ENCODE data around the gene BAD. TPM values are rescaled to one million over a fixed set of nuclear protein-coding genes. Genes with fewer than 3 reads are reported as not detected.
A peak's percentile ranks its signal among the peaks of the same experiment; 100 is the strongest.

BAD gene
- total and polyA plus RNA-seq, 2 of the 13 experiments (the other 11 are each of a cell fraction or from before 2014, with no cell fraction given): 17.9 to 28.5 TPM

DNA sequence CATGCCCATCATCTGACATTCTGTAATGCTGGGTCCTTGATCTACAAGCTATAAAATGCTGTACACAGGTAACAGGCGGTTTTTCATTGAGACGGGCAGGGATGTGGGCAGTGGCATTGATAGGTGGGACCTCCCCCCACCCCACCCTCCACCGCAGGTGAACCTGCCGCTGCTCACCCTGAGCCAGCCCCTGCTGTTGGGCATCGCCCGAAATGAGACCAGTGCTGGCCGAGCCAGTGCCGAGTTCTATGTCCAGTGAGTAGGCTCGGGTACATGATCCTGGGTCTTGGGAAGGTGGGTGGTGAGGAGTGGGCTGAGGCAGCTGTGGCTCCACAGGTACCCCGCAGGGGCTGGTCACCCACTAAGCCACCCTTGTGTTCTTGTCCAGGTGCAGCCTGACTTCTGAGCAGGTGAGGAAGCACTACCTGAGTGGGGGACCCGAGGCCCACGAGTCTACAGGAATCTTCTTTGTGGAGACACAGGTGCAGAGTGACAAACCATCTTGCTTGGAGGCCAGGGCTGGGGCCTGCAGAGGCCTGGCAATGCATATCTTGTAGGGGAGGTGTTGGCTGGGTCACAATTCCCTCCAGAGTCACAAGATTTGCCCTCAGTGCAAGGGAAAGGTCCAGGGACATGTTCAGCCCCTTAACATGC, 55.2 kb downstream of the BAD start (continued):
- 0 out of 2 replicates have a peak, but pooled peaks have one; percentile 21 for TF ChIP-seq ZNF10 (CRISPR knock-in tag; IDR thresholded peaks at IDR 0.05; ENCODE audit: borderline replicate concordance, low read depth)

DNA sequence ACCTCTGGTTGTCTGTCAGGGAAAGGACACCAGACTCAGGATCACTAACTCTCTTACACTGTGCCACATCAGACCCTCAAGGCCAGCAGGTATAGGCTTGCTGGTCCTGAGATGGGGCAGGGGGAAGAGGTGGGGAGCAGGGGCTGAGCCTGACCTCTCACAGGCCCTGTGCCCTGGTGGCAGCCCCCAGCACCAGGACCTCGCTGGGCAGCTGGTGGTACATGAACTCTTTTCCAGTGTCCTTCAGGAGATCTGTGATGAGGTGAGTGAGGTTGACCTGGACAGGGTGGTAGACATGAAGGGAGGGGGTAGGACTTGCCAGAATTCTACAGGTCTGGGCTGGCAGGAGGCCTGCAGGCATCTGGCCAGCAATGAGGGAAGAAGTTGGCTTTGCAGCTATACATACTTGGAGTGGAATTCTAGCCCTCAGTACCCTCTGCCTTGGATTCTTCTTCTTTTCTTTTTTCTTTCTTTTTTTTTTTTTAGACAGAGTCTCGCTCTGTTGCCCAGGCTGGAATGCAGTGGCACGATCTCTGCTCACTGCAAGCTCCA, 57.0 kb downstream of the BAD start:
- WGBS (ENCODE audit: low lambda C conversion rate): 84% methylated on average over 3 of the region's 3 CpGs

More for the DNA sequence above, 57.0 kb downstream of the BAD start:
- Histone ChIP-seq H3K27me3 (ENCODE audit: control insufficient read depth in 1 of 2, insufficient read depth in 2 of 2, low read length in 2 of 2) (no peaks in the 10 kb centered on the region), H3K4me3 (replicated peaks in 1 of 3; ENCODE audit: insufficient read depth in 1 of 3, low read depth in 2 of 3, low read length in 3 of 3) (peak overlapping the region; percentile 78 to 96 (median 82)), H3K36me3 (replicated peaks in 1 of 2; ENCODE audit: control insufficient read depth in 1 of 2, insufficient read depth in 2 of 2, low read length in 2 of 2) (peaks cover 0 to 3% of the 10 kb centered on the region in 2 experiments; a peak in 2 of 5 replicates), H3K4me1 (ENCODE audit: insufficient read depth, low read length) (peaks cover 49% of the 10 kb centered on the region), H3K79me2 (ENCODE audit: insufficient read depth, low read length) (no peaks in the 10 kb centered on the region), H4K20me1 (ENCODE audit: insufficient read depth, low read length) (no peaks in the 10 kb centered on the region), H3K4me2 (ENCODE audit: low read depth, low read length) (peak overlapping the region; percentile 96), H3K27ac (ENCODE audit: extremely low read length, insufficient read depth, low read length) (no peak overlapping the region), H2AFZ (ENCODE audit: low read length) (no peak overlapping the region), H3K9me3 (ENCODE audit: low read length) (no peaks in the 10 kb centered on the region), H3K9ac (ENCODE audit: insufficient read depth, low read depth, low read length) (peak overlapping the region; percentile 77)
- ChIA-PET POLR2A (interaction anchor here (0.8 to 3.3 kb wide), 7 partner anchors 10 to 78 kb away, joined by 3 to 27 read pairs (median 18); partner anchors contain the start of genes ESRRA, PPP1R14B and STIP1), CTCF (ENCODE audit: low intra/inter-chr PET ratio, low total read pairs) (no interaction called here)
- DNase-seq (ENCODE audit: low spot score) (no peak), ATAC-seq (no peak), FAIRE-seq (no peak)
- intact Hi-C loops (cut with micrococcal nuclease; ENCODE audit: unreplicated experiment) (no loop called here), in situ Hi-C loops (cut with HindIII; ENCODE audit: extremely low pct_ligation_motif_present, low pct_unique_long_range_greater_than_20kb) (no loop called here)
- peak; percentile 6; the same call in 1 of the 2 replicates for TF ChIP-seq BATF2 (CRISPR knock-in tag; IDR thresholded peaks at IDR 0.05)
- no peak for TF ChIP-seq ZNF326 (CRISPR knock-in tag; IDR thresholded peaks at IDR 0.05; ENCODE audit: borderline replicate concordance)
- BruUV-seq (replicated peaks): no TSS peak
